Endothelial cell of umbilical vein (primary cell): ENCODE measurements around the gene HLTF. TPM values are rescaled to one million over a fixed set of nuclear protein-coding genes. Genes with fewer than 3 reads are reported as not detected.

Source experiments
- BruUV-seq: library from RNA; stranded (reverse); fragments of 400-500 nt; replicated peaks from 2 replicates; lab custom pipeline; 2021; lab: Mats Ljungman, UMichigan
- CTCF ChIA-PET: fragments of 300-600, 350-600 bp; sonication (Branson Sonifier 250); formaldehyde crosslinking; loops from one replicate; lab custom pipeline; 2021; ENCODE audit warnings: antibody characterized with exemption, inconsistent platforms; lab: Charles Lee
- POLR2A ChIA-PET: fragments of 300-600, 350-600 bp; sonication (Branson Sonifier 250); formaldehyde crosslinking; loops from one replicate; lab custom pipeline; 2021; ENCODE audit warnings: antibody characterized with exemption, inconsistent platforms; lab: Charles Lee
- DNase-seq: peaks from one replicate; pipeline ENCODE4 v3.0.0-alpha.2; 2011; ENCODE audit warnings: low read depth, low spot score
- FAIRE-seq: peaks from 2 replicates; lab custom pipeline; 2011; peaks lifted over from hg19 to GRCh38; lab: Jason Lieb, UNC
- H2AFZ ChIP-seq: 2 replicates; pipeline ENCODE4 v1.6.0; 2012; ENCODE audit warnings: low read depth, low read length, control low read depth, inconsistent platforms
- H3K27ac ChIP-seq: 2 replicates; pipeline ENCODE4 v1.5.1; 2011; ENCODE audit warnings: low read depth, mild to moderate bottlenecking, control low read depth, low read length, moderate library complexity; ENCODE audit not compliant: insufficient read depth
- H3K27me3 ChIP-seq, 2 experiments: 2 replicates each; pipeline versions ENCODE4 v1.6.0 to v1.6.1; 2011; ENCODE audit warnings: low read length in 2 of 2, mixed read lengths in 1 of 2; ENCODE audit not compliant: control insufficient read depth in 2 of 2, insufficient read depth in 2 of 2
- H3K36me3 ChIP-seq, 2 experiments: 2 replicates in 1 of 2; 3 replicates in 1 of 2; pipeline ENCODE4 v1.5.1; 2011; ENCODE audit warnings: low read length in 2 of 2, mild to moderate bottlenecking in 1 of 2, moderate library complexity in 1 of 2; ENCODE audit not compliant: control insufficient read depth in 2 of 2, insufficient read depth in 2 of 2; ENCODE audit errors: extremely low read depth in 1 of 2
- H3K4me1 ChIP-seq: 3 replicates; pipeline ENCODE4 v1.5.1; 2011; ENCODE audit warnings: mild to moderate bottlenecking, low read length; ENCODE audit not compliant: control insufficient read depth, insufficient read depth; ENCODE audit errors: extremely low read depth
- H3K4me2 ChIP-seq: 2 replicates; pipeline ENCODE4 v1.6.1; 2011; ENCODE audit warnings: low read length, control low read depth, mixed read lengths; ENCODE audit not compliant: insufficient read depth
- H3K4me3 ChIP-seq, 3 experiments: fragments of 200-600 bp in 1 of 3; sonication (generic), shearing (Covaris generic) in 1 of 3; replicated peaks in 1 of 3; 2 replicates each; pipeline ENCODE4 v1.5.1; 2011 to 2016; ENCODE audit warnings: control low read depth in 3 of 3, low read length in 3 of 3, mild to moderate bottlenecking in 2 of 3, inconsistent platforms in 1 of 3, low read depth in 1 of 3, moderate library complexity in 1 of 3; ENCODE audit not compliant: insufficient read depth in 1 of 3
- H3K79me2 ChIP-seq: 2 replicates; pipeline ENCODE4 v1.6.0; 2012; ENCODE audit warnings: low read length, inconsistent platforms; ENCODE audit not compliant: control insufficient read depth, insufficient read depth
- H3K9ac ChIP-seq: replicated peaks from 2 replicates; pipeline ENCODE3; 2011; ENCODE audit warnings: low read length, control low read depth; ENCODE audit not compliant: insufficient read depth; ENCODE audit errors: extremely low read depth
- H3K9me1 ChIP-seq: replicated peaks from 3 replicates; pipeline ENCODE4 v1.6.0; 2011; ENCODE audit warnings: mild to moderate bottlenecking, low read length; ENCODE audit not compliant: control insufficient read depth, insufficient read depth; ENCODE audit errors: extremely low read depth
- H3K9me3 ChIP-seq: replicated peaks from 2 replicates; pipeline ENCODE4 v1.5.1; 2012; ENCODE audit warnings: low read length, inconsistent platforms; ENCODE audit not compliant: control insufficient read depth, insufficient read depth
- H4K20me1 ChIP-seq: replicated peaks from 2 replicates; pipeline ENCODE3; 2011; ENCODE audit warnings: mild to moderate bottlenecking, low read length; ENCODE audit not compliant: control insufficient read depth, insufficient read depth; ENCODE audit errors: extremely low read depth
- CTCF ChIP-seq, 2 donors: IDR thresholded peaks; 1 replicate in 1 of 2; 2 replicates in 1 of 2; pipeline ENCODE4 v1.5.1; 2011; ENCODE audit warnings: low read length in 2 of 2, mild to moderate bottlenecking in 2 of 2, moderate library complexity in 2 of 2, control low read depth in 1 of 2, inconsistent platforms in 1 of 2, low read depth in 1 of 2; ENCODE audit not compliant: insufficient read depth in 1 of 2; ENCODE audit errors: extremely low read depth in 1 of 2
- EZH2 ChIP-seq: IDR thresholded peaks from 2 replicates; pipeline ENCODE4 v1.6.1; 2012; ENCODE audit warnings: borderline replicate concordance, low read depth, mild to moderate bottlenecking, moderate library complexity, low read length, inconsistent platforms; ENCODE audit not compliant: severe bottlenecking
- FOS ChIP-seq: IDR thresholded peaks from 2 replicates; pipeline ENCODE4 v1.6.1; 2011; ENCODE audit warnings: mild to moderate bottlenecking, low read length, moderate library complexity, borderline replicate concordance; ENCODE audit not compliant: insufficient read depth
- GATA2 ChIP-seq: IDR thresholded peaks from 2 replicates; pipeline ENCODE4 v1.7.0; 2011; ENCODE audit warnings: low read depth, mild to moderate bottlenecking, moderate library complexity, mixed read lengths, low read length; ENCODE audit not compliant: insufficient read length, insufficient read depth
- JUN ChIP-seq: IDR thresholded peaks from 2 replicates; pipeline ENCODE4 v1.6.1; 2011; ENCODE audit warnings: borderline replicate concordance, low read depth; ENCODE audit not compliant: insufficient read length, insufficient read depth
- MAX ChIP-seq: IDR thresholded peaks from 2 replicates; pipeline ENCODE4 v1.6.1; 2011; ENCODE audit not compliant: insufficient read depth, insufficient read length
- MYC ChIP-seq: IDR thresholded peaks from one replicate; pipeline ENCODE4 v1.6.1; 2011; ENCODE audit warnings: mild to moderate bottlenecking, low read depth, low read length
- POLR2A ChIP-seq: IDR thresholded peaks from 2 replicates; pipeline ENCODE4 v1.6.1; 2012; ENCODE audit warnings: low read depth, mild to moderate bottlenecking, control low read depth, low read length
- POLR2AphosphoS5 ChIP-seq: IDR thresholded peaks from 2 replicates; pipeline ENCODE4 v1.6.1; 2012; ENCODE audit warnings: low read depth, mild to moderate bottlenecking, control low read depth, low read length, moderate library complexity; ENCODE audit not compliant: insufficient read depth
- dilution Hi-C: fragments of 300-500 bp; cut with MboI; formaldehyde crosslinking; loops from one replicate; pipeline ENCODE4 v1.15.0; 2019; ENCODE audit warnings: low sequenced_read_pairs; ENCODE audit not compliant: extremely low pct_ligation_motif_present
- intact Hi-C: fragments of 100-400 bp; cut with micrococcal nuclease; formaldehyde crosslinking; loops from one replicate; pipeline ENCODE4 v1.10.0; 2022
- polyA plus RNA-seq, 4 experiments: library from polyadenylated mRNA; depleted of rRNA in 3 of 4; stranded (reverse) in 3 of 4; unstranded in 1 of 4; fragments of >200 nt; gene quantifications; 2 replicates each; pipeline versions ENCODE4 v1.2.1 to v1.2.3, GENCODE V29; 2011 to 2012; ENCODE audit warnings: missing spikeins in 1 of 4
- small RNA-seq: library from RNA; depleted of rRNA; stranded (forward); fragments of <200 nt; gene quantifications from one replicate; pipeline ENCODE3, GENCODE V24; 2012; ENCODE audit warnings: low replicate concordance, low read depth; ENCODE audit not compliant: insufficient read depth, insufficient read length
- total RNA-seq: library from RNA; stranded (reverse); gene quantifications from 2 replicates; pipeline ENCODE4 v1.2.3, GENCODE V29; 2021

HLTF gene
- total and polyA plus RNA-seq, 2 donors (not counting 3 experiments of a cell fraction or from before 2014, with no cell fraction given), result 8.7 to 24.6 TPM

DNA sequence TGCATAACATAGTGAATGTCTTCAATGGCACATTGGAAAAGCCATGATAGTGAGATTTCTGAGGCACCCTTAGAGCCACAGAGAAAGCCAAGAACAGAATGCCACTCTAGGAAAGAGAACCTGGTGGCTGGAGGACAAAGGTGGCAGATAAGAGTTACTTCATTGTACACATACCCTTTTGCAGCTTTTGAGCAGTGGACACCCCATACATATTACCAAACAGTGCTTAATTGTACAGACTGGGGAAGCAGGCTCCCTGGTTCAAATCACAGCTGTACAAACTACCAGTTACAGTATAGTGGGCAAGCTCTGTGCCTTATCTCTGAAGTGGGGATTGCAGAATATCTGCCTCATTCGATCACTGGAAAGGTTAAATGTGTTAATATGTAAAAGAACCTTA lies 105.1 kb downstream of the HLTF start:
- peaks cover 2 to 6% of the 10 kb centered on the region in 2 experiments for H3K27me3 ChIP-seq
- no peaks in the 10 kb centered on the region for H3K4me1 ChIP-seq
- CTCF ChIA-PET, result no interaction called here
- H3K9me3 ChIP-seq, result no peaks in the 10 kb centered on the region
- H3K27ac ChIP-seq, result no peak overlapping the region
- no TSS peak for BruUV-seq
- H3K4me3 ChIP-seq, result no peak overlapping the region
- no peaks in the 10 kb centered on the region for H3K9me1 ChIP-seq
- H3K9ac ChIP-seq, result no peak overlapping the region
- H2AFZ ChIP-seq, result no peak overlapping the region
- dilution Hi-C loops, result no loop called here
- POLR2A ChIA-PET, result interaction anchor here (0.6 kb wide), 1 partner anchor 1782 kb away, joined by 5 read pairs; the partner anchor contains the start of gene SIAH2
- no peak for FAIRE-seq
- no peak for DNase-seq
- H4K20me1 ChIP-seq, result no peaks in the 10 kb centered on the region
- intact Hi-C loops, result no loop called here
- no peak overlapping the region for H3K4me2 ChIP-seq
- H3K36me3 ChIP-seq, result no peaks in the 10 kb centered on the region
- TF ChIP-seq MYC (no peak), CTCF (IDR thresholded peaks at IDR 0.05; ENCODE audit: extremely low read depth in 1 of 2, insufficient read depth in 1 of 2, low read depth in 1 of 2, low read length in 2 of 2) (no peak), EZH2 (no peak), GATA2 (no peak), POLR2AphosphoS5 (no peak), MAX (no peak), JUN (no peak), FOS (no peak), POLR2A (no peak)
- H3K79me2 ChIP-seq, result no peaks in the 10 kb centered on the region

Small RNA genes lying within 50 kb of the gene (small RNA-seq; reads per million reads assigned to genes)
- gene RF00019, result not detected

Other genes with a start within 250 kb of the HLTF start
- 1.7 and 3.3 TPM in 2 replicates for gene CPA3, start 221.2 kb downstream of the HLTF start, total RNA-seq
- 4.6 and 6.4 TPM in 2 replicates for gene CPA3, start 221.2 kb downstream of the HLTF start, polyA plus RNA-seq
- gene GYG1, start 95.0 kb downstream of the HLTF start, total RNA-seq, result 46.8 and 58.5 TPM in 2 replicates
- gene GYG1, start 95.0 kb downstream of the HLTF start, polyA plus RNA-seq, result 24.7 and 25.2 TPM in 2 replicates
- 16.1 and 17.8 TPM in 2 replicates for gene HPS3, start 43.1 kb upstream of the HLTF start, total RNA-seq
- 6.7 and 8.8 TPM in 2 replicates for gene HPS3, start 43.1 kb upstream of the HLTF start, polyA plus RNA-seq
- not detected in 2 replicates for gene CP, start 135.3 kb upstream of the HLTF start, total RNA-seq
- not detected in 2 replicates for gene CP, start 135.3 kb upstream of the HLTF start, polyA plus RNA-seq
- 142 and 158 TPM in 2 replicates for gene TM4SF18, start 247.1 kb upstream of the HLTF start, total RNA-seq
- gene TM4SF18, start 247.1 kb upstream of the HLTF start, polyA plus RNA-seq, result 150 and 163 TPM in 2 replicates